HG03442 (cell line): ENCODE measurements around the gene DCBLD1.
"Not testable (repeated sequence)": the region's sequence is repeated elsewhere in the genome, so short reads cannot be mapped to it uniquely, and the experiment has no call there.

ENCODE experiments used
- ATAC-seq: cut with Tn5 transposase; IDR thresholded peaks from one replicate; pipeline ENCODE4 v1.9.1; 2021; ENCODE audit warnings: mild to moderate bottlenecking, moderate library complexity; ENCODE audit not compliant: unreplicated experiment

The DCBLD1 gene

DNA sequence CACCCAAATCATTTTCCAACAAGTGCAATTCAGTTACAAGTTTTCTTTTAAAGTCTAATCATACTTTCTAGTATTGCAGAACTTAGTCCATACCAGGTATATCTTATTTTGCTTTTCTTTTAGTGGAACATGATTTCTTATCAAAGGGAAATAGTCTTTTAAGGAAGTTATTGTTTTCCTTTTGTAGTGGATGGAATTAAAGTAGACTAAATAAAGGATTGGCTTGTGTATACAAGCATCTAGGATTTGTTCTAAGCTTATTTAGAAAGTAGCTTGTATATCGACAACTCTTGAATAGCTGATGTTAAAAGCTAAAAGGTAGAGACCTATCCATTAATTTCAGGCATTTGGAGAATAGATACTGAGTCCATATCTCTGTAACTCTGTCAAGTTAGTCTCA is 14.8 kb downstream of the DCBLD1 start:
- ATAC-seq, result no peak

DNA sequence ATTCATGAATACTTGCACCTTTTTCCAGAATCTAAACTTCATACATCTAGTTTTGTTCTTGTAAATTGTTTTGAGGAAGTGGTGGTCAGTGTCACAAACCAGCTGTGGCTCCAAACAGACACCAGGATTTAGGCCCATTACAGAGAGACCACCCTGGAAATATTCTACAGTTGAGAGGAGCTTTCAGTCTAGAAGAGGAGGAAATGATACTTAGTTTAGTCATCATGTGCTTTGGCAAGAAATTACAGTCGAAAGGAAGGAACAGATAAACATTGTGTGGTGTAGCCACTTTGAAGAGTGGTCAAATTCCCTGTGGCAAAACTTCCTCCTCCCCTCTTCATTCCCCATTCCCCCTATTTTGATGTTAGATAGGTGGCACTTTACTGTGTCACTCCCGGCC is 15.7 kb downstream of the DCBLD1 start:
- ATAC-seq, result peak; percentile 63

DNA sequence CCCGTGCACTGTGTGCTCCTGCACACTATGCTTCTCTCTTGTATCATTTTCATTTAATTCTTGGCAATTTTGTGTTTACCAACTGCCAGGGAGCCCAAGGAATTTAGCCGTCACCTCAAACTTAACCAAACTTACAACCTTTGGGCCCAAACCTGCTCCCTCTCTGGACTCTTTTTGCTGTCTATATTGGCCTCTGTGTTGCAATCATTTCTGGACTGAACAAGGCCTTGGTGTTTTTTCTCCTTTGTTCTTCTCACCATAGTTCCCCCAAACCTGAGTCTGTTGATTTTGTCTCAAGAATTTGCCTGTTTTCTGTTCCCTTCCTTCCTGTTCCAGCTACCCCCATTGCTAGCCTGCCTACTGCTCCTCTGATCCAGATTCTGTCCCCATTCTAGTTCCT is 19.2 kb downstream of the DCBLD1 start:
- ATAC-seq, result no peak

DNA sequence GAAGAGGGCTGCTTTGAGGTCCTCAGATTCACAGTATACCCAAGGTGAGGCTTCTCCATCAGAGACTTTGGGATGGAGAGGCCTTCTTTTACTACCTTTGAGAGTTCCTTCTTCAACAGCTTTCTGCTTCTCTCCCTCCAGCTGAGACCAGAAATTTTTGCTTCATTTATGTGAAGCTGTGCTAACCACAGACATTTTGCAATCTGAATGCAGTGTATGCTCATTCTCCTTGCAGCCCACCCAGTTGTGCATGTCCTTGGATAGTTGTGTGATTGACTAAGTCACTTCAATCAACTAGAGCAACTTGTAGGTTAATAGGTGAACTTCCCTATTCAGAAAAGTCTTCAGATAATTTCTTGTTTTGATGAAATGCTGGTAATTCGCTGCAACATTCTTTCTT is 20.1 kb downstream of the DCBLD1 start:
- no peak for ATAC-seq

DNA sequence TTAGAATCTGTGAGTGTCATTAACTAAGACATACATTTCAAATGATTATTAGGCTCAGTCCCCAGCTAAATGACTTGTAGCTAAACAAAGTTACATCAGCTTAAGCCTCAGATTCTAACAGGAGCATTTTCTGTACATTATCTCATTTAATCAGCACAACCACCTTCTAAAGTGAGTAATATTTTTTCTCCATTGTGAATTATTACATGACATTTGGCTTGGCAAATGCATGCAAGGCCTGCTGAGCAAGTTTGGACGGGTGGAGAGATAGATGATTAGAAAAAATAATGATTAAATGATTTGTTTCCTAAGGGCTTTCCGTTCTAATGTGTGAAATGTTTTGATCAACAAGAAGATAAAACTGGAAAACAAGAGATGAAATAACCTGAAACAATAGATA is 20.7 kb downstream of the DCBLD1 start:
- no peak for ATAC-seq

DNA sequence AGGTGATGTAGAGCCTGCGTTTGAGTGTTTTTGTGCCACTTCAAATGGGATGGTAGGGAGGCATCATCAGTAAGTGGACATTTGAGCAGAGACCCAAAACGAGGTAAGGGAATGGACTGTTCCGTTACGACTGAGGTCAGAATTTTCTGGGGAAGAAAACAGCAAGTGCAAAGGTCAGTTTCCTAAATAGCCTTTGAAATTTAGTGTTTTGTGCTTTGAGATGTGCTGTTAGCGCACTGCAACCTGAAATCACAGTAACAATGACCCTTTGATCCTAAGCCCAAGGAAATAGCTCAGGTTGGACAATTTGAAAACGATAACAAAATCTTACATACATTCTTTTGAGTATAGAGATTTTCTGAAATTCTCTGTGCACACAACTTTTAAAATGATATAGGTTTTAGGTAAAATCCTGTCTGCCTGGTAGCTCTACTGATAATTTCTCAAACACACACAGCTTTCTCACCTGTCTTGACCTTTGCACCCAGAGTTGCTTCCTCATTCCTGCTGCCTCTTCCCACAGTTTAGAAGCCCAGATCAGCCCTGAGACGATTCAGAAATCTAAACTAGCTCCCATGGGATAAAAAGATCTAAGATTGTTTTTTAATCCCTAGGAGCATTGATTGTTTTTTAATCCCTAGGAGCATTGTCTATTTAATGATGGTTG is 22.1 kb downstream of the DCBLD1 start:
- ATAC-seq, result no peak

DNA sequence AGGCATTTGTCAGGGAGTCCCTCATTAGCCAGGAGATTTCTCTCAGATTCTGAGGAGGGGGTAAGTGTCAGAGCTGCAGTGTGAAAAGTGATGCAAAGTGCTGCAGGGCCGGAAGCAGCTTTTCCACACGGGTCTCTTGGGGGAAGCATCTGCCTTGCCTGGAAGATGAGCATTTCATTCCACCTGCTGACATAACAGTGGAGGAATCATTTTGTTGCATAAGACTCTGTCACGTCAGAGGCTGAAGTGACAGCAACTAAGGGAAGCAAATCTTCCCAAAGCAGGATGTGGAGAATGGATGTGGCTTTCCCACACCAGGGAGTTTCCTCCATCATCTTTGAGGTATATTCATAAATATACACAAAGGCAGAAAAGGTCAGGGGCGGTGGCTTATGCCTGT is 22.8 kb downstream of the DCBLD1 start:
- ATAC-seq, result no peak

DNA sequence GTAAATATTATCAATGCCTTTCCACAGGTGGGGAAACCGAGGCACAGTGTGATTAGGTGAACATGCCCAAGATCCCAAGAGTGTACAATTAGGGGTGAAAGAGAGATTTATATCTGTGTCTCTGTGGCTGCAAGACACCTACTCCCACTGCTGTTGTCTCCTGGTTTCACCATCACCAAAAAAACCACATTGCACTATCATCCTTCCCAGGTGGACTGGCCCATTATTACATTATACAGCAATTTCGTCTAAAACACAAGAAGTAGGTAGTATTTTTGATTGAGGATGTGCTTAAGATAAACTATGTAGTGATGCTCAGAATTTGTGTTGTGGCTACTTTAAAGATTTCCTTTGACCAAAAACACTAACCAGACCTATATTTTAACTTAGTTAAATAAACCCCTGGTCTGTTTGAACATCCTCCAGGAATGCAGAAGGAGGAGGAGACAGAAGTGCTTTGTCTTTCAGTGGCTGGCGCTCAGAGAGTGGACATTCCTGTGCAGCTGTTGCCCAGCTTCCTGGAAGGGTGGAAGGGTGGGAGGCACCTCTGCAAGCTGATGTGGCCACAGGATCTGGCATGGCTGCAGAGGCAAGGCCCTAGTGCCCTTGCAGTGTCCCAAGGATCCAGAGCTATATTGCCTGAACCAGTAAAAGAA is 23.8 kb downstream of the DCBLD1 start:
- no peak for ATAC-seq

DNA sequence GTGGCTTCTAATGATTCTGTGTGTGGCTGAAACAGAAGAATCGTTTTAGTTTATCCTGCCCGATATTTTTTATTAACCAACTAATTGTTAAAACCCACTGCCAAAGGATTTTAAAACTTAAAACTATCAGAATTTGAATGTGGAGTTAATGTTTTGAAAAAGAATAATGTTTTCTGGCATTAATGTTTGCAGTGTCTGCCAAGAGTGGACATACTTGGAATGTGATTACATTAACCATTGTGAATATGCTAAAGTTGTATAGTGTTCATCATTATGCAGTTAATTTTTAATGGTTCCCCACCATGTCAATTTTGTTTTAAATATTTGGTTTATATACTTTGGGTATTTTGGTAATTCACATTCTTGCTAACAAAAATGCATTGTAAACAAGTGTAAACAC is 24.4 kb downstream of the DCBLD1 start:
- ATAC-seq, result no peak

DNA sequence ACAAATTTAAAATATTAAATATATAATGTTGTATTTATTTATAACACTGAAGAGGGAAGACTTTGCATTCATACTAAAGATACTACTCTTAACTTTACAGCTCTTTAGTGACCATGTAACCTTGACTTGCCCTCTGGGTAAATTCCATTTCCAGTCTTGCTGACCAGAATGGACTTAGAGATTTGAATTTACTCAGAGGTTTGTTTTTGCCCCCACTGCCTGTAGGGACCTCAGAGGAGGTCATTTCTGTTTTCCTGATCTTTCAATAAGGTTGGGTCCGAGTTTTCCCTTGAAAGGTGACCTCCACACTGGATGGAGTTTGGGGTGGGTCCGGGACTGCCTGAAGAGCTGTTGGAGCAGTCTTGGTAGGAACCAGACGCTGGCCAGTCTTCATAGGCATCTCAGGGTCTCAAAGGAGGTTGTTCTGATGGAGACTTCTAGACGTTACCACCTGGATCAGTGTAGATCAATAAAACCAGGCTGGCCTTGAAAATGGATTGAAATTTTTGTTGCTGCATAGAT is 26.0 kb downstream of the DCBLD1 start:
- ATAC-seq, result no peak

DNA sequence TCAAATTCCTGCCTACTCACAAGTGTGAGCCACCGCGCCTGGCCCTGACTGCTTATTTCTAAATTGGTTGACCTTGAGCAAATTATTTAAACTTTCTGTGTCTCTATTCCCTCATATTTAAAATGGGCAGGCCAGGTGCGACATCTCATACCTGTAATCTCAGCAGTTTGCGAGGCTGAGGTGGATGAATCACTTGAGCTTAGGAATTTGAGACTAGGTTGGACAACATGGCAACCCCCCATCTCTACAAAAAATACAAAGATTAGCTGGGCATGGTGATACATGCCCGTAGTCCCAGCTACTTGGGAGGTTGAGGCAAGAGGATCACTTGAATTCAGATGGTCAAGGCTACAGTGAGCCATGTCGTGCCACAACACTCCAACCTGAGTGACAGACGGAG is 26.5 kb downstream of the DCBLD1 start:
- ATAC-seq, result no peak

DNA sequence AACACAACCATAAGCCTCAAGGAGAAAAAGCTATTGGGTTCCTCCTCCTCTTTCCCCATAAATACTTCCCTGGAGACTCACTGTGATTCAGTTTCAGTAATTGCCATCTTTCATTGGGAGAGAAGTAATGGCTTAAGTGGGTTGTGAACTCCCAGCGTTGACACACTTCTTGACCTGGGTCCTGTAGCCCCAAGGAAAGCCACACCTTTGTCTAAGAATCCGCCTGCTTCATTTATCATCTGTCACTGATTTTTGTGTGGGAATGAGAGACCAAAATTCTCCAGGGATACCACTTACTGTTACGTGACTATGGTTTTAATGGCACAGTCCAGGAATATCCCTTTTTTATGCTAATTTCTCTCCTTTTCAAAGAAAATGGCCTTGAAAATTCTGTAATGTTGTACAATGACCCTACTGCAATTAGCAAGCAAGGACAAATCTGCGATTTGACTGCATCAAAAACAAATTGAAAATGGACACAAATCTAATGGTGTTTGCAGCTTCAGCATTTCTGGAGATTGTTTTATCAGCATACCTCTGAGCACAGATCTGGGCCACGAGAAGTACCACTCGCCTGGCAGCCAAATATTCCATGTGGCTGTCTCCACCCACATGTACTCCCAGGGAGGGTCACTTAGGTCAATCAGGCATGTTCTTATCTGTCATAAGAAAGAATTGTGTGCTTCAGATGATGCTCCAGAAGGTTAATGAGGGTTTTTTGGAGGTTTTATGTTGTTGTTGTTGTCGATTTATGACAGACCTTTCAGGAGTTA is 29.8 kb downstream of the DCBLD1 start:
- no peak for ATAC-seq

DNA sequence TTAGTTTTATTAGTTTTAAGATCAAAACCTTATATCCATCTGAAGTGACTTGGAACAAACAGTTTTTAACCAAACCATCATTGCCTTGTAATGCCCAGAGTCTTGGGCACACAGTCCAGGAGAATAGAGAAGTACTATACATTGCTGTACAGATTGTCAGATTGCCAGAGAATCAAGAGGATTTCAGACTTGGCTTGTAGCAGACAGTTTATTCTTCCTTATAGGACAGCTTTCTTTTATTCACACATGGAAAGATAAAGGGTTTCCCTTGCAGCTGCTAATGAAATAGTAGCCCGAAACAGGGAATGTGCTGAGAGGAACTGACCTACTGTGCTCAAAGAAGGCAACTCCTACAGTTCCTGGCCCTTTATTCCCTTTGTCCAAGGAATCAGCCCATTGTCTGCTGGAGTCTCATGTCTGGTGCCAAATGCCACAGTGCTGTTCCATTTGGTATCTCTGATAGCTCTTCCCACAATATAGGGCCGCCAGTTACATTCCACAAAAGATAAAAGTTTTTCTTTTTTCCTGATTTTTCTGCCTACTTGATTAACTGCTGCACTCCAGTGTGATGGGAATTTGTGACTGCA is 30.6 kb downstream of the DCBLD1 start:
- ATAC-seq, result no peak

DNA sequence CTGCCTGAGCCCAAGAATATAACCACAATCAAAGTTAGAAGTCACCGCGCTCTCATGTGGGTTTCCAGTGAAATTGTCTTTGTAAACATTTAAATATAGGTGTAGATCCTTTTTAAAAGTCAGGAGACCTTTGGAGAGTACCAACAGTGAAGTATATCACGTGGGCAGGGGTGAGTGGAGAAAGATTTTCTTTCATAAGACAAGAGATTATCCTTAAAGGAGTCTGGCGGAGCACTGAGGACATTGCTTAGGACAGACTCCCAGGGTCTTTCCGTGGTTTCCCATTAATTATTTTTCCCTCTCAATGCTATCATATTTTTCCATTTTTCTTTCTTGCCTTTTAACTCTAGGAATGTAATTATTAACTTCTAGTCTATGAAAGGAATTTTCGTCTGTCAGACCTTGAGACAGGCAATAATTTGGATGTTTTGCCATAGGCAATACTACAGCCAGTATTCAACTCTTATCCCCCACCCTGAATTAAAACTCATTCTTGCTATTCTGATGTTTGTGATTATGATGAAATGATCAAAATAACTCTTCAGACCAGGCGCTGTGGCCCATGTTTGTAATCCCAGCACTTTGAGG is 31.4 kb downstream of the DCBLD1 start:
- ATAC-seq, result no peak

DNA sequence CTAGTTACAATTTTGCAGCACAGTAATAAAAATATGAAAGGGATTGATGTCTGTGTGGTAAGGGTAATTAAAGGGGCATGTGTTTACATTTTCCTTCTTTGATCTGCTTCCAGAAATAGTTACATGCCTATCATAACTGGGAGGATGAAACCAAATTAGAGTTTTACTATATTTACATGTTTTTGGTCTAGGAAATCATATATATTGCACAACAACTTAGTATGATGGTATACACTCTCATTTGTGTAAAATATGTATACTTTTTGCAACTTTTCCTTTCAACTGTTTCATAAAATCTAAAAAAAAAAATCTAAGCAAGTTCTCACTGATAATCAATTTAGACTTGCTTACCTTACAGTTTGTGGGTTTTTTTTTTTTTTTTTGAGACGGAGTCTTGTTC is 32.2 kb downstream of the DCBLD1 start:
- ATAC-seq, result no peak

DNA sequence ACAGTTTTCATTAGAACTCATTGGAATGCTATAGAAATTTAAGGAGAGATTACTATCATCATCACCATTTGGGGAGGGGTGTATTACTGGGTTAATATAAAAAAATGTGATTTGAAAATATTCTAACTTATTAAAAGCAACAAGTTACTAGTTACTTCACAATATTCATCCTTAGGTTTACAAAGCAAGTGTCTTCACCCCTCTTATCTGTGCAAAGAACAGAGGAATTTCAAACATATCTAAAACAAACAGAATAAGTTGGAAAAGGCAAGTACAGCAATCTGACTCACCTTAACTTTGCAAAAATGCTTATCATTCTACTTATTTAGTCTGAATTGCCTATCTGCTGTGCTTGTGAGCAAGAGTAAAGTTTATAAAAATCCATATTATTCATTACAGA is 32.9 kb downstream of the DCBLD1 start:
- no peak for ATAC-seq

DNA sequence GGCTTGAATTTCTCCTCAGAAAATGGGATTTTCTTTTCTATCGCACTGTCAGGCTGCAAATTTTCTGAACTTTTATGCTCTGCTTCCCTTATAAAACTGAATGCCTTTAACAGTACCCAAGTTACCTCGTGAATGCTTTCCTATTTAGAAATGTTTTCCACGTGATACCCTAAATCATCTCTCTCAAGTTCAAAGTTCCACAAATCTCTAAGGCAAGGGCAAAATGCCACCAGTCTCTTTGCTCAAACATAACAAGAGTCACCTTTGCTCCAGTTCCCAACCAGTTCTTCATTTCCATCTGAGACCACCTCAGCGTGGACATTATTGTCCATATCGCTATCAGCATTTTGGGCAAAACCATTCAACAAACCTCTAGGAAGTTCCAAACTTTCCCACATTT is 35.5 kb downstream of the DCBLD1 start:
- ATAC-seq, result not testable (repeated sequence)

DNA sequence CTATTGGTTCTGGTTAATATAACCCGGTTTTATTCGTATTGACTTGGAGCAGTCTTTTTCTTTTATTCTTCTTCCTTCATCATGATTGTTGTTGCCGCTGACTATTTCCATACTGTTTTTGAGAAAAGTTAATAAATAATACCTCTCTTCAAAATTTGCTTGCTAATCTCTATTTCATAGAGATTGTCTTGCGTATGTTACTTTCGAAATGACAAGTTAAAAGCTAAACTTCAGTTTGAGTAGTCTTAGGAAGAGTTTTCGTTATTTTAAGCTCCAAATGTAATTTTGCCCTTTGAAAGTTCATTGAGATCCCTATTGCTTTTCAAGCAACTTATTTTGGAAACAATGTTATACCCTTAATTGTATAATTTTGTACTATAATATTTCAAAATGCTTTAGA is 36.4 kb downstream of the DCBLD1 start:
- no peak for ATAC-seq

DNA sequence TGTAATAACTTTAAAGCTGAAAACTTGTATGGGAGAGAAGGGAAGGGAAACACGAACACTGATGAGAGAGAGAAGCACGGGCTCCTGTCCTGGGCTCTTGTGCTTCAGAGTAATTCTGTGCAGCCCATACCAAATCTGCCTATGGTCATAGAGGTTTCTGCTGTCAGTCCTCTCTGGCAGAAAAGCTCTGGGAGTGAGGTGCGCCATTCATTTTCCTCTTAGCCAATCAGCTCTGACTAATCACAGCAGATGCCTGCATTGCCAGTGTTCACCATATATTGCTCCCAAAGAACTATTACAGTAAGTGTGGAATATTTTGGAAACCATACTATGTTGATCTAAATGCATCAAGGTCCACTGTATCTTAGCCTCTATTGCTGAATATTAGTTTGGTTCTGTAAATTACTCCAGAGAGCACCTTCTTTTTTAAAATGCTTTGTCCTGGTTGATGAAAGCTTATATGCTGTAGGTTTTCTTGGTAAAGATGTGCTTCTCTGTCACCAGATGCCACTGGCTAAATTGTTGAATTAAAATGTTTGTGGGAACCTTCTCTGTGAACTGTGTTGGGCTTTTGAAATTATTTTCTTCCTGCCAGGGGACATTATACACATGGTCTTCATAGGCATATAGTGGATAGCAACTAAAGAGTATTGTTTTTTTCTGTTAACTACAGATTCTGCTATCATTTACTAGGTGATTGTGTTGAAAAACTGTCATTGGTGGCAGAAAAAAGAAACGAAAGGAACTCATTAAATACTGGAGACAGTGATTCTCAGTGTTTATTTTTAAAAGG is 38.3 kb downstream of the DCBLD1 start:
- ATAC-seq, result no peak

DNA sequence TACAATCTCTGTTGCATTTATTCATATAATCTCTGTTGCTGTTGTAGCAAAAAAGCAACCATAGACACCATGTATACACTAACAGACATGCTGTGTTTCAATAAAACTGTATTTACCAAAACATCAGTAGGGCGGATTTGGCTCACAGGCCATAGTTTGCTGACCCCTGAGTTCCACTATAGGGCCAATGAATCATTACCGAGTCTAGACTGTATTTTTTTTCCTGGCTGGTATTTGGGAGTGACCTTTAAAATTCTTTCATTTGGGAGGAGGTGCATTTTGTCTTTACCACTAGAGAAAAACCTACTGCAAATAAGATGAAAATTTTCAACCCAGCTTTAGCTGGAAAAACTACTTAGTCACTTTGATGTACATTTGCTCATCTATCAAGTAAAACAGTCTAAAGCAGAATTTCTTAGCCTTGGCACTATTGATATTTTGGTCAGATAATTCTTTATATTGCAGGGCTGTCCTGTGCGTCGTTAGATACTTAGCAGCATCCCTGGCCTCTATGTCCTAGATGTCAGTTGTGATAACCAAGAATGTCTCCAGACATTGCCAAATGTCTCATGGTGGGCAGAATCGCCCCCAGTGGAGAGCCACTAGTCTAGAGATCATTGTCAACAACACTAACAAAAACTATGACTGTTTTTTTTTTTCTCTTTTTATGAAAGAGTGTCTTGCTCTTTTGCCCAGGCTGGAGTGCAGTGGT is 39.5 kb downstream of the DCBLD1 start:
- no peak for ATAC-seq
